ENCODE results near the gene COX17. TPM values are rescaled to one million over a fixed set of nuclear protein-coding genes. Genes with fewer than 3 reads are reported as not detected.

Gene COX17
- total RNA-seq, 1 experiment from 2014 or later = 103 TPM

DNA sequence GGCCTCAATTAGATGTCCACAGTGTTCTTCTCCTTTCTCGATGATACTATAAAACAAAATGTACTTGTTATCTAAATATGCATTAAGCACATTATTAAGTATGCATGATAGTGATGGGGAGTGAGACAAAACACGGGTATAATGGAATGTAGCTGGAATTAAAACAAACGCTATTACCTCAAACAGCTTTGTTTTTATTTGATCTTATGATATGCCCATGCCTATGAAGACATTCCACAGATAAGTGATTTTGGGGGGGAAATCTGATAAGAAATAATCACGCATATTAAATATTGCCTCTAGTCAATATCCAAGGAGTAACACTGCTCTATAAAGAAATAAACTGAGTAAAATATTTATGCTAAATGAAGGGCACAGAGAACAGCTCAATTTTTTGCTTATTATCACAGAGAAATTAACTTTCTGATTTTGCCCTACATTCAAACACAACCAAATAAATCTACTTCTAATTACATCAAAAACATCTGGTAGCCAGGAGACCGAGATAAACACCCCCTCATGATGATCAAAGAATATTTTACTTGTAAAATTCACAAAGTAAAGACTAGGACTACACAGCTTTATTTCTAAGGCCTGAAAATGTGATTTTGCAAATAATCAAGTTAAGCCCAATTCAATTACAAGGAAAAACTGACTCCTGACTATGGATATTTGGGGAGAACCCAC lies 1.9 kb downstream of the COX17 start:
- no peak for DNase-seq (ENCODE audit: low read depth)

DNA sequence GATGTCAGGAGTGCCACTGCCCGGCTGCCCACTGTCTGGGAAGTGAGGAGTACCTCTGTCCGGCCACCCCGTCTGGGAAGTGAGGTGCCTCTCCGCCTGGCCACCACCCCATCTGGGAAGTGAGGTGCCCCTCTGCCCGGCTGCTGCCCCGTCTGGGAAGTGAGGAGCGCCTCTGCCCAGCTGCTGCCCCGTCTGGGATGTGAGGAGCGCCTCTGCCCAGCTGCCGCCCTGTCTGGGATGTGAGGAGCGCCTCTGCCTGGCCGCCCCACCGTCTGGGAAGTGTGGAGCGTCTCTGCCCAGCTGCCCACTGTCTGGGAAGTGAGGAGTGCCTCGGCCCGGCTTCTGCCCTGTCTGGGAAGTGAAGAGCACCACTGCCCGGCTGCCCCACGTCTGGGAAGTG lies 3.3 kb downstream of the COX17 start:
- no peak for DNase-seq (ENCODE audit: low read depth)

DNA sequence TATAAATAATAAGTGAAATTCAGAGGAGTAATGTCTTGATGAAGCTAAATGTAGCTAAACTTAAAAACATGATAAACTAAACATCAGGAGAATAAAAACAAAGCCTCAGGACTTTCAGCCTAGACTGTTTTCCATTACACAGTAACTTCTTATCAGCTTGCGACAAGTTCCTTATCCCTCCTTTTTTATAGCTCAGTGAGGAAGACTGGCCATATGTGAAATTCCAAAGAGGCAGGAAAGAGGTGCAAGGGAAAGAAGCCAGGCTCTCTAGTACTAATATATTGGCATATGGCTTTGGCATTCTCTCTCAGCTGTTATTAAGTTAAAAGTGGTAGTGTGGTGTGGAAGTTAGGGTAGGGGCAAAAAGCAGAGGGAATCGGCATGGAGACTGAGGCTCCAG lies 4.4 kb downstream of the COX17 start:
- no peak for DNase-seq (ENCODE audit: low read depth)

DNA sequence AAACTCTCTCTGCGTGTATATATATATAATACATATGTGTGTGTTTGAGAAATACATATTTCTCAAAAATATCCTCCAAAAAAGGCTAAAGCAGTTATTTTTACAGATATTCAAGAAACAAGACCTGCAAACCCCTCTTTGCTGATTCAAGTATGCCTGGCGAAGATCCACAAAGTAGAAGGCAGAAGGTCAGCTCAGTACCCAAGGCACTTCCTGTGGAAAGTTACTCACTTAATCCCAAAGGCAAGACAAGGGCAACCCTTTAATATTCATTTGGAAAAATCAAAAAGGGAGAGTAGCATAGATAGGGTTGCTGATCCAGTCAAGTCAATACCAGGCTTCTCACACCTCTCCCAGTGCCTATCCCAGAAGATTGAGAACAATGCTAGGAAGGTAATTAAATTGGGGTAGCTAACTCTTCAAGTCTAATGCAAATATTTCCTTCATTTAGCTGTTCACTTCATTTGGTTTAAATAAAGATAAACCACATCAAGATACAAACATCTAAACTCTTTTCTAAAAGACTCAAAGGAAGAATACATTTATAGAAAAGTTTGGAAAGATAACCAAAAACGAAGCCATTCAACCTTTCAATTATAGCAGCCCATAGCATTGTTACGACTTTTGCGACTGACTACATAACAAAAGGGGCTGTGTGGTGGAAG lies 7.2 kb downstream of the COX17 start:
- DNase-seq (ENCODE audit: low read depth) = peak; percentile 68

DNA sequence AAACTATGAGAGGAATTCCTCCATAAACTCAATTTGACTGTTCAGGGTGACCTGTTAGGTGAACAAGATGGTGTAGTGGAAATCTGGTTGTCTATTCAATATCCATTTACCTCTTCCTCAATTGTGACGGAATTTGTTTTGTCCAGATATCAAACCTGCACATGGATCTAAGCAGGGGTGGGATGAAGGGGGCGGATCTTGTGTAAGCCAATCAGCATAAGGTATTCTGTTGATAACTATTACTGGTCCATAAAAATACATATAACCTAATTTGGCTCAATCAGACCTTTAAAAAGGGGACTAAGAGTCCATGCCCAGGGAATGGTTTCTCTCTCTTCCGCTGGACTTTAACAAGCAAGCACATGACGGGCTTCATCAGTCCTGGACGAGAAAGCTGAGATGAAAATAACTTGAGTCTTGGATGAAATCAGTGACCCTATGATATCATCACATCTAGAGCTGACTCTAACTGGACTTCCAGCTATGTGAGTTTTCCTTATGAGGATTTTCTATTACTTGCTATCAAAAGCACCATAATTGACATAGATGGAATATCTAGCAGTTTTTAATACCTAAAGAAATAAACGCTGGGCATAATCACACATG lies 11.1 kb downstream of the COX17 start:
- DNase-seq (ENCODE audit: low read depth) = no peak

DNA sequence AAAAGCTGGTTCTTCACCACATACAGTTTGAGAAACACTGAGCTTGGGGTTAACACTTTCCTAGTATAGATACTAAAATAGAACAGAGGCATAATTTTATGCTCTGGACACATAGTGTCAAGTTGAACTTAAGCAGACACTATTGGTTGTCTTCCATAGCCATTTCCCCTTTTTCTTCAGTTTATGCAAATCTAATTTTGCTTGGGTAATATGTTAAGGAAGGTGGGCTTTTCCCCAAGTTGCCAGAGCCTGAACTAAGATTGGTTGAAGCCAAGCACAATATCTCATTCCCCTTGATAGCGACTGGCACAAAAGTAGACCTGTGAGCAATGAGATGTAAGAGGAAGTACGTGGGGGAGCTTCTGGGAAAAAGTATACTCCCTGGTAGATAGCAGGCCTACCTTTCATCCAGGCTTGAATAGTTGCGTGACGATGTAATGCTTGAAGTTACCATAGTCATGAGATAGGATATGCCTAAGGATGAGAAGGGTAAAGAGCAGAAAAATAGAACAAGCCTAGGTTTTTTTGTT lies 12.3 kb downstream of the COX17 start:
- DNase-seq (ENCODE audit: low read depth) = peak; percentile 70

DNA sequence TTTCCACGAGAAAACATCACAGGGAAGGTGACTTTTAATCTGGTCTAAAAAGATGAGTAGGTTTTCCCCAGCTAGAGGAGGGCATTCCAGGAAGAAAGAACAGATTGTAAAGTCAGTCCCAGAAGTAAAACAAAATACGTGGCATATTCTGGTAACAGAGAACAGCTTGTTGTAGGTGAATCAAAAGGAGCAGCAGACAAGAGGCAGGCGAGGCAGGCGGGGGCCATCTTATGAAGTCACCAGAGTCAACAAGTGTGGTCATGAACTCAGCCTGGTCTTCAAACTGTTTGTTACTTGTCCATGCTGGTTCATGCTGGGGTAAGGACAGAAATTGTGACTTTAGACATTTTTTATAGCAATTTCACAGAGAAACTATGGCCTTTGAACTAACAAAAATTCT lies 12.8 kb downstream of the COX17 start:
- DNase-seq (ENCODE audit: low read depth) = peak; percentile 19

DNA sequence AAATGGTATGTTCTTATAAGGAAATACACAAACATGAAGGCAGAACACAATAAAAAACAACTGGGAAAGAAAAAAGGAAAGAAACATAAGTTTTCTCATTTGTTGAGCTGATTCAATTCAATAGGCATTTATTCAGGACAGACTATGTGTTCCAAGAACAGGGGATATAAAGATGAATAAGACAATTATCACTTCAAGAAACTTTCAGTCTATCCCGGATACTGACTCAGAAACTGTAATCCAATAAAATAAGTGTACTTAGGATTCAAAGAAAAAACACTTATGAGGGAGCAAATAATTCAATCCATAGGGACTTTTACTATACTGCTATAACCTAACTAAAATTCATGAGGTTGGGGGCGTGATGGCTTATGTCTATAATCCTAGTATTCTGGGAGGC lies 13.3 kb downstream of the COX17 start:
- peak; percentile 64 for DNase-seq (ENCODE audit: low read depth)

DNA sequence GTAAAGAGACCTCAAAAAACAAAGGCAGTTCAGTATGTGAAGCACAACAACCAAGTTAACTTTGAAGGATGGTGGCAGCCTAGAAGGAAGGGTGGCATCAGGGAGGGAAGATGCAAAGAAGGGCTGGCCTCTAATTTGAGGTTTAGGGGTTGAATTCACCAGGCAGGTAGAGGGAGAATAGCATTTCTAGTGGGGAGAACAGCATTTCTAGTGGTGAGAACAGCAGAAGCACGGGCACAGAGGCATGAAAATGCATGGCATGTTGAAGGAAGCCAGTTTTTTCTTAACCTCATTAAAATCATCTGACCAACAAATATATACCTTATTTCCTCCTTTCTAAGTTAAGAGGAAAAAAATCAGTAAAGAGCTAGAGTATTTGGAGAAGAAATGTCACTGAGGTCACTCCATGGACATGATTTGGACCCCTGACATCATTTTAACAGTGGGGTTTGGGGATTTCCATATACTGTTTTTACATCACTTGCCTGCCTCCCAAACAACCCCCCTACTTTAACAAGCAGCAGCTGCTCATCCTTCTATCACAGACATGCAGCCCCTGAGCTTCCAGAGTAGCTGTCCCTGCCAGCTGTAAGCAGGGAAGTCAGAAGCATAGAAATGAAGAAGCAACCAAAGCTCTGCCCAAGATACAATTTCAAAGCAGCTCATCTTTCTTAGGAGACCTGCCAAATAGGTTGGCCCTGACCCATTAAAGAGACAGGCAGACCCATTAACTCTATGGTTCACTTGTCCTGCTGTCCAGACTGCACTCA lies 14.4 kb downstream of the COX17 start:
- peak; percentile 58 for DNase-seq (ENCODE audit: low read depth)

DNA sequence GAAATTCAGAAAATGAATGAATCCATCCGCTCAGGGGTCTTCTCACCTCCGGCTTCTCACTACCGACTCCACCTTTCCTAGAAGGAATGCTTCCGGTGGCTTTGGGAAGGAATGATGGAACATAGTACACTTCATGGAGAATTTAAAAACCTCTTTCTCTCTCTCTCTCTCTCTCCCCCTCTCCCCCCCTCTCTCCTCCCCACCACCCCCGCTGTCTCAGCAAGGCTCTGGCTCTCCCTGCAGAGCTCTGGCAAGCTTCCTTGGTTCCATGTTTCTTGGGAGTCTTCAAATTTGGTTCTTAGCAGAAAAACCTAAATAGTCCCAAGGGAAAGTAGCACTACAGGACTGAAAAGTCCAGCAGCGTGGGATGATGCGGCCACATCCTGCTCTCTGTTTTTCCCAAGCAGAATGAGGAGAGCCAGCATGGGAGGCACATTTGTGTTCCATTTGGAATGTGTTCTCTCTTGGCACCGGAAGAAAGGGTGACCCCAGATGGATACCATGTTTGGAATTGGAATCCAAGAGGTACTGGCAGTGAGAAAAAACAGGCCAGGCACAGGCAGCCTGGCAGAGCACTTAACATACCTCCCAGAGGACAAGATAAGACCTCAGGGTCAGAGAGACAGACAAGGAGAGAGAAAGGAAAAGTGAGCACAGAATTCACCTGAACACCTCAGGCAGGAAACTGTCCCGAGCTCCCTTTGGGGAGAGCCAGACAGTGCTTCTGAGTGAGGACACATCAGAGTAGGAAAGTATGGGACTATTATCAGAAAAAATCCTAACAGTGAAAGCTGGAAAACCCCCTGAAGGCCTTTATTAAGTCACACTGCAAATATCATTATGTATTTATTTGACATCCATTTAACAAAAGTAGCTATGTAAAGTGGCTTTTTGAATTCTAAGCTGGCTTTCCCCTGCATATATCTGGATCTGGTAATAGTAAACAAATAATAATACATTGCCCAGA lies 16.4 kb downstream of the COX17 start, which contains the start of gene POPDC2:
TSS of gene POPDC2 (minus strand) at position 116 of the 967 bp plus-strand sequence. CDS start 166 bp downstream, outside the sequence.
- no peak for DNase-seq (ENCODE audit: low read depth)

DNA sequence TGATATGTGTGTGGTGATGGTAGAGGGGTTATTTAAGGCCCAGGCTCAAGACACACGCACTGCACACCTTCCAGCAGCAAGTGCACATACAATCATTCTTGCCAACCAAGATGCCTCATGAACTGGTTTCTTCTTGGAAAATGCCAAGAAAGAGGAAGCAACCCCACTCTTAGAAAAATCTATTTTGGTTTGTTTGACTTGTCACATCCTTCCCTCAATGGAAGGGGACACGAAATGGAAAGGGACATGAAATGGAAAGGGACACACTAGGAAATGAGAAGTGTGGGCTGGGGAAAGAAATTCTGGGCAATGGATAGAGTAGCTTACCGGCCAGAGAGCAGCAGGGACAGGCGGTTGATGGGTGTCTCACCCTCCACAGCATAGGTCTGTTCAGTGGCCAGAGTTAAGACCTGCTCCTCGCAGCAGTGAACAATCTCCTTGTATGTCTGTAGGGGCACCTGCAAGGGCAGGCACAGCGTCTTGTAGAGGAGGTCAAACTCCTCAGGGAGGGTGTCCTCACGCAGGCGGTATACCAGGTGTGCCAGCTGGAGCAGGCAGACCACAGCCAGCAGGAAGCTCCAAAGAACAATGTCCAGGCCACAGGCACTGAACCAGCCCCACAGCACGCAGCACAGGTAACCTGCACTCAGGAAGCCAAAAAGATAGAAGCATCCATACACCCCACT lies 17.5 kb downstream of the COX17 start:
- DNase-seq (ENCODE audit: low read depth) = no peak

DNA sequence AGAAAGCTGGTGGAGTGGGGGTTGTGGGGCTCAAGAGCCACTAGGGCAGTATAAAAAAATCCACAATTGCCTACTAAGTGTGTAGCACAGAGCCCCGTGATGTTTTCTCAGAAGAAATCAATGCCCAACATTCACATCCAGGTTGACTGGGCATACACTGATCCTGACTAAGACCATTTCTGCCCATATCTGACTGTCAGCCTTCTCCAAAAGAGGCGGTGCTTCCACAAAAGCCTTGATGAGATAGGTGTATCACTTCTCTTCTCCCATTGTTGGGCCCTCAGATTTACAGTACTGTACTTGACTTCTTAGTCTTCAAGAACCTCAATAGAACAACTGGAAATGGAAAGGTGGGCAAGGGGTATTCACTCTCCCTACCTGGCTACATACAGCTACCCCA lies 18.2 kb downstream of the COX17 start:
- no peak for DNase-seq (ENCODE audit: low read depth)

DNA sequence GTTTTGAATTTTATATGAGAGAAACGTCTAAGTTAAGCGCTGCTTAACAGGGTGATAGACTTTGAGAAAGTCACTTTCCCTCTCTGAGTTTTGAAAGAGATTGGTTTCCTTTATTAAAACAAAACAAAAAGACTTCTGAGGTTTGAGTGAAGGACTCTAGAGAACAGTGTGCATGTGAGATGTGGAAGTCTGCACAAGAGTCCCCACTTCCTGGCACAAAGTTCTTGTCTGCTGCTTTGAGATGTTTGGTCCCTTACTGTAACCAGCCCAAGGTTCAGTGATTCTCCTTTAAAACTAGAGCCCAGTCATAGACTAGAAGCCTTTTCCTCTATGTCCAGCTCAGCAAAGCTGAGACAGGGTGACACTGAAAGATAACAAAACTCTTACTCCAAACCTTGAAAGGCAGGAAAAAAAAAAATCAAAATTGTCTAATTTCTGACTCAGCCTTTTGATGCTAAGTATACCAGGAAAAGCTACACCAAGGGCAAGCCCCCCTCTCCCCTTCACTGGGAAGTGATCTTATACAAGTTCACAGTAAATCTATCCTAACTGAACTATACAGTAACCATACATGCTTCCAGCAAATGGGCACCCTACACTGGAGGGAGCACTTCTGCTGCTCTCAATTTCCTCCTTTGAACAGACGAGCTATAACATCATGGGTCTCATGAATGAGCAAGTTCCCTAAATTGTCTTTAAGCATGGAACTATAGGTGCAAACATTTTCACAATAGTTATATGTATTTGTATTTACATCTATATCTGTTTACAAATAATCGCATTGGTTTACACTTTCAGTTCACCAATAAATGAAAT lies 19.1 kb downstream of the COX17 start:
- DNase-seq (ENCODE audit: low read depth) = no peak

DNA sequence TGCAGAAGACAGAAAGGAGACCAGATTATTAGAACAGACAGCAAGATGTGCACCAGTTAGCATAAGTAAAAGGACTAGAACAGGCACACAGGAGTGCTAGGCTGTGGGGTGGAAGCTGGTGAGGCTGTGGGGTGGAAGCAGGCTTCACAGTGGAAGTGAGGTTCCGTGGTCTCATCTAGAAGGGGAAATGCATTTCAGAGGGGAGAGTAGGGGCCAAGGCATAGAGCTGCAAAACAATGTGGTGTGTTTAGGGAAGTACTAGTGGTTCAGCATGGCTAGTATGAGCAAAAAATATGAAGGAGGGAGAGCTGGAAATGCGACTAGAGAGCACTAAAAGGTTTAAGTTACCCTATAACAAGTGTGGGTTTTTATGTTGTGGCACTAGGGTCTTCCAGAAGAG lies 23.3 kb downstream of the COX17 start:
- no peak for DNase-seq (ENCODE audit: low read depth)

DNA sequence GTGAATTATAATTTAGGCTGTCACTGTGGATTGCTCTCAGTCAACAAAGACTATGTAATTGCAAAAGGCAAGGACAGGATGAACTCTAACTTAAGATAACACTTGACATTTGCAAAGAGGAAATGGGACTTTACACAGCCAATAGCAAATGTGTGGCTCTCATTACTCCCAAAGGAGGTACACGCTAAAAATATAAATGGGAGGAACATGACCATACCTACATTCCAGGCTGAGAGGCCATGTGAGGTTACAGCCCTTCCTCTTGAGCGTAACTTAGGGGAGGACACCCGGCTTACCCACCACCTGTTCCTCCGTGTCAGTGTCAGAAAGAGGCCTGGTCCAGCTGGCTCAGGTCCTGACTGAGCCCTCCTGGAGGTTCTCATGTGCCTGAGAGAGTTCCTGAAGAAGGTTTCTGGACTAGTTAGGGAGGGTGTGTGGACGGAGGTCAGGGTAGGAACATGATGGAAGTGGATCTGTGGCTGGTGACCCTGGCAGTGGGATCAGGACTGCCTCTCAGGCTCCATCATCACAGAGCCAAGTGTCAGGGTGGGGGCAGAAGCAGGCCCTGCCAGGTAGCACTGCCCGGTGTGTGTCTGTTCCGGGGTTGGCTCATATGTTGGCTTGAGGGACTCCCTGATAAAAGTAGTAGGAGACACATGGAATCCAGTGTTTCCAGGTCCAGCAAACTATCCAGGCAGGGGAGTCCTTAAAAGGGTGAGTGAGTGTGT lies 24.7 kb downstream of the COX17 start:
- no peak for DNase-seq (ENCODE audit: low read depth)

DNA sequence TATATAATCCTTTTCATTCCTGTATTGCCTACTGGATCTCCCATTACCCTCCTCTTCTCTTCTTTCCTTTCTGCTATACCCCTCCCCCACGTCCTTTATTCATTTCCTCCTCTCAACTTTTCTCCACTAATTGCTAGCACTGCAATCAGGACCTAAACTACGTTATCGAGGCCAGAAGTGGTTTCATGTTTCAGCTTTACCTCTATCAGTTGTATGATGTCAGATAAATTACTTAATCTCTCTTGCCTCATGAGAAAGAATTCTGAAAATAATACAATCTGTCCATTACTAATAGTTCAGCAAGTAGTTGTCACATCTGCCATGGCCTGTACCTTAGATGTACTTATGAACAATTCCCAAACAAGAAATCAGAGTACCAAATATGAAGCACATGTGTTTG lies 27.4 kb downstream of the COX17 start:
- DNase-seq (ENCODE audit: low read depth) = no peak

DNA sequence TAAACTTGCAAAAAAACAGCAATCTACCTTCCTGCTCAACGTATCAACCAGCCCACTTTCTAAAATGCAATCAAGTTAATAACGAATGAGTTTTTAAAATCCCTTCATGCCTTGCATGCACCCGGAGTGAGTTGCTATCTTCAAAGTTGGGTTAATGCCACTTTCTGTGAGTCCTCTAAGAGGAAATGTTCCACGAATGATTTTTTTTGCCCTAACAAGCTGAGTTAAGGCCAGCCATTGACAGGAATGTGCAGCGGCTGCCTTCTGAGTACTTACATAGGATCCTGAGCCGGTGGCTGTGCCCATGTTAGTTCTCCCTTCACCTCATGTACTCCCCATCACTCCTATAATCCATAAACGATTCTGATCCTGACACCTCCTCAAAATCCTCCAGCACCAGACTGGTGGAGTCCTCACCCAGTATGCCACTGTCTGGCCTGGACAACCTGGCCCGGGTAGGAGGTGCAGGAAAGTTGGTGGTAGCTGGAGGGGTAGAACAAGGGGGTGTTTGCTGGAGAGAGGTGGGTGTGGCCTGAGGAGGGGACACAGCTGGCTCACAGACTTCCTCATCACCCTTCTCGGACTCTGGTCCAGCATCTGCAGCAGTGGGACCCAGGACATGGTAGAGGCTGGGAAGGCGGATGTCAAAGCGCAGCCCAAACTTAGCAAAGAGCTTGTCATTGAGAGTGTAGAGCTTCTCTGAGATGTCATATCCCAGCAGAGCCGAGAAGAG lies 29.2 kb downstream of the COX17 start:
- no peak for DNase-seq (ENCODE audit: low read depth)

DNA sequence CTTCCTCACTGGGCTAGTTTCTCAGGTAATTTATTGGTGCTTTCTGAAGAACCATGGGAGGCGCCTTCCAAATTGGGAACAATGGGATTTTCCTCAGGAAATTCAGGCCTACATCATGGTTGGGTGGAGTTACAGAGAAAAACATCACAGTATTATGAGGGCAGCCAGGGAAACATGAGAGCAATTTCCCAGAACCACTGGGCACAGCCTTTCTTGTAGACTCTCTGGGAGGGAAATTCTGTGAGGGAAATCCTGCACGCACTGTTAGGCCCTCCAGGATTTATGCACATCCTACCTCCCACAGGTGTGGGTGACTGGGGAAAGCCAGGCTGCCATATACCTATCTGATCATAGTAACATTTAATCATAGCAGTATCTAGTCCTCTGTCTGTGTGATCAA lies 30.0 kb downstream of the COX17 start:
- DNase-seq (ENCODE audit: low read depth) = no peak

Measured in M059J (cell line).